Transverse colon (tissue), 4 donors: Measurements from ENCODE around the gene MAGEB2.

Experiments used
- CTCF ChIP-seq, 5 experiments: fragments of 200-600 bp in 3 of 5; fragments of 450-650 bp in 2 of 5; sonication (generic) in 3 of 5; IDR thresholded peaks; 1 replicate in 2 of 5; 2 replicates in 3 of 5; pipeline ENCODE4 v1.5.1; 2016 to 2017; ENCODE audit warnings: antibody characterized with exemption in 5 of 5, inconsistent platforms in 3 of 5, mild to moderate bottlenecking in 2 of 5, moderate library complexity in 1 of 5
- EP300 ChIP-seq: sonication (generic); formaldehyde crosslinking; IDR thresholded peaks from one replicate; pipeline ENCODE4 v1.6.1; 2017; ENCODE audit warnings: antibody characterized with exemption, low read depth
- POLR2A ChIP-seq: fragments of 450-650 bp; IDR thresholded peaks from one replicate; pipeline ENCODE4 v1.6.1; 2016; ENCODE audit warnings: antibody characterized with exemption, mild to moderate bottlenecking, moderate library complexity
- POLR2AphosphoS5 ChIP-seq, 3 donors: sonication (generic); formaldehyde crosslinking; IDR thresholded peaks; one replicate each; pipeline ENCODE4 v1.6.1; 2016; ENCODE audit warnings: antibody characterized with exemption in 3 of 3

- TF ChIP-seq CTCF (IDR thresholded peaks at IDR 0.05) (no peak), POLR2AphosphoS5 (IDR thresholded peaks at IDR 0.05) (no peak), EP300 (no peak), POLR2A (no peak)
Observed at GRCh38 chrX:30261012-30261411, 45.6 kb downstream of the MAGEB2 start.
